ENCODE data around the gene UVRAG.

The UVRAG gene

GRCh38 chr11:76189682-76190081, 374.7 kb downstream of the UVRAG start:
- ATAC-seq (replicated peaks; ENCODE audit: extremely low read depth, poor library complexity, severe bottlenecking) = no peak
- no peak for DNase-seq (ENCODE audit: low spot score in 2 of 2)
- no peaks in the 10 kb centered on the region for H3K27me3 Mint-ChIP-seq
- peaks cover 10% of the 10 kb centered on the region for H3K4me1 Mint-ChIP-seq
- H3K9me3 Mint-ChIP-seq = no peaks in the 10 kb centered on the region
- peaks cover 2% of the 10 kb centered on the region for H3K36me3 Mint-ChIP-seq (ENCODE audit: insufficient read depth)
- no peak overlapping the region for H3K27ac Mint-ChIP-seq (ENCODE audit: low read depth)
- H3K4me3 Mint-ChIP-seq = no peak overlapping the region

DNA sequence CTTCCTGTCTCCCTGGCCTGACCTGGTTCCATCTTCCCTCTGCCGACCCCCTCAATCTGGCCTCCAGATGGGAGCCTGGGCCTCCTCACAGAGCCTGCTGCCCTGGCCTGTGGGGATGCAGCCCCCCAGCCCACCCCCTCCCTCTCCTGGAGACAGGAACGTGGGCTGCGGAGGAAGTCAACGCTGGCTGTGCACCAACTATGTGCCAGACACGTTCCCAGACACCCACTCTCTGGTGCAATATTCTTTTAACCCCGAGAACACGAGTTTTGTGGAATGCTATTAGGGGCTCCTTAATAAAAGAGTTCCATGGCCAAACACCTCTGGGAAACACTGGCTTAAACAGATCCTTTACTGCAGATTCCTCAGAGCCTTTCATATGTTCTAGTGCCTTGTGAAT, 375.4 kb downstream of the UVRAG start:
- Mint-ChIP-seq H3K36me3 (ENCODE audit: insufficient read depth) (peaks cover 2% of the 10 kb centered on the region), H3K4me3 (no peak overlapping the region), H3K27ac (ENCODE audit: low read depth) (no peak overlapping the region), H3K27me3 (no peaks in the 10 kb centered on the region), H3K9me3 (no peaks in the 10 kb centered on the region), H3K4me1 (peaks cover 4% of the 10 kb centered on the region)
- no peak for DNase-seq (ENCODE audit: low spot score in 2 of 2)
- ATAC-seq (replicated peaks; ENCODE audit: extremely low read depth, poor library complexity, severe bottlenecking) = no peak
